ENCODE measurements around the gene WDFY4. TPM values are rescaled to one million over a fixed set of nuclear protein-coding genes. Genes with fewer than 3 reads are reported as not detected.

The WDFY4 gene
- total RNA-seq, 1 donor from 2014 or later, result 2.6 TPM

- no peak overlapping the region for H3K27ac ChIP-seq (ENCODE audit: low read depth, low read length)
- H3K9me3 ChIP-seq (ENCODE audit: control insufficient read depth in 3 of 3, low read length in 3 of 3), result no peaks in the 10 kb centered on the region
- peaks cover 2 to 6% (median 4%) of the 10 kb centered on the region in 3 donors for H3K4me1 ChIP-seq (ENCODE audit: control insufficient read depth in 3 of 3, insufficient read depth in 3 of 3, low read length in 3 of 3)
- H3K36me3 ChIP-seq (ENCODE audit: control insufficient read depth in 3 of 3, insufficient read depth in 3 of 3, low read length in 3 of 3), result no peaks in the 10 kb centered on the region
- no peaks in the 10 kb centered on the region for H3K27me3 ChIP-seq (ENCODE audit: control insufficient read depth in 3 of 3, insufficient read depth in 3 of 3, low read length in 3 of 3)
- no peak overlapping the region for H3K9ac ChIP-seq (ENCODE audit: low read depth in 1 of 3, low read length in 3 of 3)
- no peak overlapping the region for H3K4me3 ChIP-seq (ENCODE audit: low read length in 3 of 3)
These were observed 299.1 kb downstream of the WDFY4 start for GRCh38 chr10:48983648-48984351.

- H3K9me3 ChIP-seq (ENCODE audit: control insufficient read depth in 3 of 3, low read length in 3 of 3), result no peaks in the 10 kb centered on the region
- H3K36me3 ChIP-seq (ENCODE audit: control insufficient read depth in 3 of 3, insufficient read depth in 3 of 3, low read length in 3 of 3), result no peaks in the 10 kb centered on the region
- H3K4me1 ChIP-seq (ENCODE audit: control insufficient read depth in 3 of 3, insufficient read depth in 3 of 3, low read length in 3 of 3), result peaks cover 2 to 6% (median 4%) of the 10 kb centered on the region in 3 donors
- H3K27me3 ChIP-seq (ENCODE audit: control insufficient read depth in 3 of 3, insufficient read depth in 3 of 3, low read length in 3 of 3), result no peaks in the 10 kb centered on the region
- H3K27ac ChIP-seq (ENCODE audit: low read depth, low read length), result no peak overlapping the region
- H3K4me3 ChIP-seq (ENCODE audit: low read length in 3 of 3), result no peak overlapping the region
- no peak overlapping the region for H3K9ac ChIP-seq (ENCODE audit: low read depth in 1 of 3, low read length in 3 of 3)
These were observed 301.0 kb downstream of the WDFY4 start for GRCh38 chr10:48985621-48986158.

GRCh38 chr10:48990226-48990625 is 305.6 kb downstream of the WDFY4 start:
- H3K4me3 ChIP-seq (ENCODE audit: low read length in 3 of 3), result no peak overlapping the region
- H3K36me3 ChIP-seq (ENCODE audit: control insufficient read depth in 3 of 3, insufficient read depth in 3 of 3, low read length in 3 of 3), result no peaks in the 10 kb centered on the region
- no peaks in the 10 kb centered on the region for H3K4me1 ChIP-seq (ENCODE audit: control insufficient read depth in 3 of 3, insufficient read depth in 3 of 3, low read length in 3 of 3)
- H3K9ac ChIP-seq (ENCODE audit: low read depth in 1 of 3, low read length in 3 of 3), result no peak overlapping the region
- no peaks in the 10 kb centered on the region for H3K9me3 ChIP-seq (ENCODE audit: control insufficient read depth in 3 of 3, low read length in 3 of 3)
- no peaks in the 10 kb centered on the region for H3K27me3 ChIP-seq (ENCODE audit: control insufficient read depth in 3 of 3, insufficient read depth in 3 of 3, low read length in 3 of 3)
- H3K27ac ChIP-seq (ENCODE audit: low read depth, low read length), result no peak overlapping the region

- Histone ChIP-seq H3K9me3 (ENCODE audit: control insufficient read depth in 3 of 3, low read length in 3 of 3) (no peaks in the 10 kb centered on the region), H3K27ac (ENCODE audit: low read depth, low read length) (no peak overlapping the region), H3K36me3 (ENCODE audit: control insufficient read depth in 3 of 3, insufficient read depth in 3 of 3, low read length in 3 of 3) (no peaks in the 10 kb centered on the region), H3K27me3 (ENCODE audit: control insufficient read depth in 3 of 3, insufficient read depth in 3 of 3, low read length in 3 of 3) (no peaks in the 10 kb centered on the region), H3K9ac (ENCODE audit: low read depth in 1 of 3, low read length in 3 of 3) (no peak overlapping the region), H3K4me1 (ENCODE audit: control insufficient read depth in 3 of 3, insufficient read depth in 3 of 3, low read length in 3 of 3) (no peaks in the 10 kb centered on the region), H3K4me3 (ENCODE audit: low read length in 3 of 3) (no peak overlapping the region)
These were observed 309.0 kb downstream of the WDFY4 start for GRCh38 chr10:48993627-48994026.

- Histone ChIP-seq H3K27ac (ENCODE audit: low read depth, low read length) (no peak overlapping the region), H3K4me1 (ENCODE audit: control insufficient read depth in 3 of 3, insufficient read depth in 3 of 3, low read length in 3 of 3) (peaks cover 0 to 6% (median 0%) of the 10 kb centered on the region in 3 donors), H3K9ac (ENCODE audit: low read depth in 1 of 3, low read length in 3 of 3) (no peak overlapping the region), H3K27me3 (ENCODE audit: control insufficient read depth in 3 of 3, insufficient read depth in 3 of 3, low read length in 3 of 3) (no peaks in the 10 kb centered on the region), H3K36me3 (ENCODE audit: control insufficient read depth in 3 of 3, insufficient read depth in 3 of 3, low read length in 3 of 3) (no peaks in the 10 kb centered on the region), H3K9me3 (ENCODE audit: control insufficient read depth in 3 of 3, low read length in 3 of 3) (no peaks in the 10 kb centered on the region), H3K4me3 (ENCODE audit: low read length in 3 of 3) (no peak overlapping the region)
These were observed 311.7 kb downstream of the WDFY4 start for GRCh38 chr10:48996329-48996728.

GRCh38 chr10:48999346-48999745 is 314.7 kb downstream of the WDFY4 start:
- no peaks in the 10 kb centered on the region for H3K9me3 ChIP-seq (ENCODE audit: control insufficient read depth in 3 of 3, low read length in 3 of 3)
- peaks cover 0 to 6% (median 2%) of the 10 kb centered on the region in 3 donors for H3K4me1 ChIP-seq (ENCODE audit: control insufficient read depth in 3 of 3, insufficient read depth in 3 of 3, low read length in 3 of 3)
- no peaks in the 10 kb centered on the region for H3K36me3 ChIP-seq (ENCODE audit: control insufficient read depth in 3 of 3, insufficient read depth in 3 of 3, low read length in 3 of 3)
- H3K27me3 ChIP-seq (ENCODE audit: control insufficient read depth in 3 of 3, insufficient read depth in 3 of 3, low read length in 3 of 3), result no peaks in the 10 kb centered on the region
- H3K4me3 ChIP-seq (ENCODE audit: low read length in 3 of 3), result no peak overlapping the region
- no peak overlapping the region for H3K27ac ChIP-seq (ENCODE audit: low read depth, low read length)
- no peak overlapping the region for H3K9ac ChIP-seq (ENCODE audit: low read depth in 1 of 3, low read length in 3 of 3)

- Histone ChIP-seq H3K36me3 (ENCODE audit: control insufficient read depth in 3 of 3, insufficient read depth in 3 of 3, low read length in 3 of 3) (no peaks in the 10 kb centered on the region), H3K9me3 (ENCODE audit: control insufficient read depth in 3 of 3, low read length in 3 of 3) (no peaks in the 10 kb centered on the region), H3K9ac (ENCODE audit: low read depth in 1 of 3, low read length in 3 of 3) (no peak overlapping the region), H3K27me3 (ENCODE audit: control insufficient read depth in 3 of 3, insufficient read depth in 3 of 3, low read length in 3 of 3) (no peaks in the 10 kb centered on the region), H3K4me3 (ENCODE audit: low read length in 3 of 3) (no peak overlapping the region), H3K27ac (ENCODE audit: low read depth, low read length) (no peak overlapping the region), H3K4me1 (ENCODE audit: control insufficient read depth in 3 of 3, insufficient read depth in 3 of 3, low read length in 3 of 3) (peaks cover 0 to 6% (median 2%) of the 10 kb centered on the region in 3 donors)
These were observed 316.0 kb downstream of the WDFY4 start for GRCh38 chr10:49000437-49001398.

- Histone ChIP-seq H3K9me3 (ENCODE audit: control insufficient read depth in 3 of 3, low read length in 3 of 3) (no peaks in the 10 kb centered on the region), H3K4me1 (ENCODE audit: control insufficient read depth in 3 of 3, insufficient read depth in 3 of 3, low read length in 3 of 3) (peaks cover 0 to 6% (median 2%) of the 10 kb centered on the region in 3 donors), H3K9ac (ENCODE audit: low read depth in 1 of 3, low read length in 3 of 3) (no peak overlapping the region), H3K4me3 (ENCODE audit: low read length in 3 of 3) (no peak overlapping the region), H3K27me3 (ENCODE audit: control insufficient read depth in 3 of 3, insufficient read depth in 3 of 3, low read length in 3 of 3) (no peaks in the 10 kb centered on the region), H3K36me3 (ENCODE audit: control insufficient read depth in 3 of 3, insufficient read depth in 3 of 3, low read length in 3 of 3) (no peaks in the 10 kb centered on the region), H3K27ac (ENCODE audit: low read depth, low read length) (no peak overlapping the region)
These were observed 316.7 kb downstream of the WDFY4 start for GRCh38 chr10:49001402-49001801.

GRCh38 chr10:49001870-49002672 is 317.4 kb downstream of the WDFY4 start:
- Histone ChIP-seq H3K27ac (ENCODE audit: low read depth, low read length) (no peak overlapping the region), H3K9ac (ENCODE audit: low read depth in 1 of 3, low read length in 3 of 3) (no peak overlapping the region), H3K27me3 (ENCODE audit: control insufficient read depth in 3 of 3, insufficient read depth in 3 of 3, low read length in 3 of 3) (no peaks in the 10 kb centered on the region), H3K36me3 (ENCODE audit: control insufficient read depth in 3 of 3, insufficient read depth in 3 of 3, low read length in 3 of 3) (no peaks in the 10 kb centered on the region), H3K9me3 (ENCODE audit: control insufficient read depth in 3 of 3, low read length in 3 of 3) (no peaks in the 10 kb centered on the region), H3K4me1 (ENCODE audit: control insufficient read depth in 3 of 3, insufficient read depth in 3 of 3, low read length in 3 of 3) (peaks cover 0 to 7% (median 2%) of the 10 kb centered on the region in 3 donors), H3K4me3 (ENCODE audit: low read length in 3 of 3) (no peak overlapping the region)

Measured in skeletal muscle tissue (tissue), 4 donors.